ENCODE measurements around the gene OSR1. TPM values are rescaled to one million over a fixed set of nuclear protein-coding genes. Genes with fewer than 3 reads are reported as not detected.

Gene OSR1
- total RNA-seq, 2 experiments from 2014 or later, result not detected

DNA sequence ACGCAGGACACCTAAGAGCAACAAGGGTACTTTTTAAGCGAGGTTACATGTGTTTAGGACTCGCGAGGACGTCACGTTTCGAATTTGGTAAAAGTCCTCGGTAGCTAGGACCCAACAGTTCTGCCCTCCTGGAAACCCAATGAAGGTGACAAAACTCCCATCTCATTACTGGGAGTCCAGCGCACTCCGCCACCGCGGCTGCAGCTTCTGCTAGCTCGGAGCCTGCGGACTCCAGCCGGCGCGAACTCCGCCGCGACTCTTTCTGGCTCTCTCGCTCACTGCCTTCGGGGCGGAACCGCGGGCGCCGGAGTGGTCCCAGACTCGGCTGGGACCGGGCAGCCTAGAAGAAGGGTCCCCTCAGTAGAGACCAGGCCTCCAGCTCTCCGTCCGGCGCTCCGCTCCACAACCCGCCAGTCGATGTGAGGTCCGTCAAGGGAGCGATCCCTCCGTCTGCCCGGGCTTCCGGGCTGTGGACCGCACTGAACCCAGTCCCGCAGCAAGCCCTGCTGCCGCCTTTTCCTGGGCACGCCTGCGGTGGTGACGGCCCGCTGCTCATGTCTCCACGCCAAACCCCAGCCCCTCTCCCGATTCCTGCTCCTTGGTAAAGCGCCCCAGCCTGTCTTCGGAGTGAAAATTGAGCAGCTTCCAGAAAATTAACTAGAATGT lies 3.0 kb upstream of the OSR1 start:
- H3K27ac ChIP-seq (ENCODE audit: low read depth, low read length, poor library complexity, severe bottlenecking), result no peak overlapping the region
- intact Hi-C loops (cut with micrococcal nuclease; ENCODE audit: unreplicated experiment), result loop anchor here (5.0 kb wide), 2 partner anchors 479 to 501 kb away; no protein-coding TSS in a partner anchor
- H3K4me2 ChIP-seq (ENCODE audit: low read length), result no peak overlapping the region
- no peaks in the 10 kb centered on the region for H4K20me1 ChIP-seq (ENCODE audit: insufficient read depth, low read length)
- H3K9me2 ChIP-seq (ENCODE audit: insufficient read depth, low read length), result no peaks in the 10 kb centered on the region
- no peak for DNase-seq (ENCODE audit: low spot score)
- no peak overlapping the region for H3K4me3 ChIP-seq (ENCODE audit: low read depth, low read length, poor library complexity, severe bottlenecking)
- no peak overlapping the region for H2AFZ ChIP-seq (ENCODE audit: low read length)
- ChIA-PET POLR2A (interaction anchor here (0.7 kb wide), 1 partner anchor 233 kb away, joined by 3 read pairs; no protein-coding TSS in a partner anchor), CTCF (ENCODE audit: unreplicated experiment) (no interaction called here)
- BruUV-seq (replicated peaks), result no TSS peak
- TF ChIP-seq CTCF (conservative IDR thresholded peaks at IDR 0.05; ENCODE audit: low read length), result no peak
- no peaks in the 10 kb centered on the region for H3K9me3 ChIP-seq (ENCODE audit: low read length)
- no peaks in the 10 kb centered on the region for H3K79me2 ChIP-seq (ENCODE audit: insufficient read depth, low read depth, low read length)
- no peaks in the 10 kb centered on the region for H3K36me3 ChIP-seq (ENCODE audit: insufficient read depth, low read length)
- H3K4me1 ChIP-seq (ENCODE audit: insufficient read depth, low read length, poor library complexity, severe bottlenecking), result no peaks in the 10 kb centered on the region

DNA sequence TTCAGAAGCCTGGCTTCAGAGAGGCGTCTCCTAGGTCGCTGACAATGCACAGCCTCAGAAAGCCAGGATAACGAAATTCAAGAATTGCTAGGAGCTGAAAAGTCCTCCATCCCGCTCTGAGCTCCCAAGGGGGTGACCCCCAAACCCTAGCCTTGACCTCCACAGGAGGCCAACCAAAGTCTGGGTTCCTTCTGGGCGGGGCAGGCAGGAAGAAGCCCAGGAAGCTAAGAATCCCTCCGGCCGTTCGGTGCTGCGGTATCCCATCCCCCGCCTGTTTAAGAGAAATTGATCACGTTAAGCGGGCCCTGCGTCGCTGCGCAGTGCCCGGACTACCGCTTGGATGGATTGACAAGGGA lies 2.5 kb upstream of the OSR1 start:
- Histone ChIP-seq H3K4me2 (ENCODE audit: low read length) (no peak overlapping the region), H3K79me2 (ENCODE audit: insufficient read depth, low read depth, low read length) (no peaks in the 10 kb centered on the region), H3K9me2 (ENCODE audit: insufficient read depth, low read length) (no peaks in the 10 kb centered on the region), H3K4me1 (ENCODE audit: insufficient read depth, low read length, poor library complexity, severe bottlenecking) (no peaks in the 10 kb centered on the region), H3K4me3 (ENCODE audit: low read depth, low read length, poor library complexity, severe bottlenecking) (no peak overlapping the region), H3K36me3 (ENCODE audit: insufficient read depth, low read length) (no peaks in the 10 kb centered on the region), H3K27ac (ENCODE audit: low read depth, low read length, poor library complexity, severe bottlenecking) (no peak overlapping the region), H3K9me3 (ENCODE audit: low read length) (no peaks in the 10 kb centered on the region), H4K20me1 (ENCODE audit: insufficient read depth, low read length) (no peaks in the 10 kb centered on the region), H2AFZ (ENCODE audit: low read length) (no peak overlapping the region)
- CTCF ChIA-PET (ENCODE audit: unreplicated experiment), result no interaction called here
- DNase-seq (ENCODE audit: low spot score), result no peak
- POLR2A ChIA-PET, result interaction anchor here (0.6 kb wide), 1 partner anchor 1769 kb away, joined by 6 read pairs; no protein-coding TSS in a partner anchor
- intact Hi-C loops (cut with micrococcal nuclease; ENCODE audit: unreplicated experiment), result loop anchor here (5.0 kb wide), 2 partner anchors 479 to 501 kb away; no protein-coding TSS in a partner anchor
- no TSS peak for BruUV-seq (replicated peaks)
- TF ChIP-seq CTCF (conservative IDR thresholded peaks at IDR 0.05; ENCODE audit: low read length), result no peak
- TF ChIP-seq EZH2phosphoT487 (IDR thresholded peaks at IDR 0.05; ENCODE audit: borderline replicate concordance, low read depth, low read length), result no peak

- H3K9me3 ChIP-seq (ENCODE audit: low read length), result no peaks in the 10 kb centered on the region
- no TSS peak for BruUV-seq (replicated peaks)
- H3K79me2 ChIP-seq (ENCODE audit: insufficient read depth, low read depth, low read length), result no peaks in the 10 kb centered on the region
- intact Hi-C loops (cut with micrococcal nuclease; ENCODE audit: unreplicated experiment), result loop anchor here (5.0 kb wide), 2 partner anchors 478 to 502 kb away; no protein-coding TSS in a partner anchor
- H3K4me1 ChIP-seq (ENCODE audit: insufficient read depth, low read length, poor library complexity, severe bottlenecking), result no peaks in the 10 kb centered on the region
- TF ChIP-seq CTCF (conservative IDR thresholded peaks at IDR 0.05; ENCODE audit: low read length) (no peak), EZH2phosphoT487 (IDR thresholded peaks at IDR 0.05; ENCODE audit: borderline replicate concordance, low read depth, low read length) (no peak)
- no peak overlapping the region for H3K27ac ChIP-seq (ENCODE audit: low read depth, low read length, poor library complexity, severe bottlenecking)
- no peaks in the 10 kb centered on the region for H3K36me3 ChIP-seq (ENCODE audit: insufficient read depth, low read length)
- ChIA-PET CTCF (ENCODE audit: unreplicated experiment) (no interaction called here), POLR2A (interaction anchor here (0.6 kb wide), 2 partner anchors 871 to 1768 kb away, joined by 4 to 6 read pairs; no protein-coding TSS in a partner anchor)
- no peaks in the 10 kb centered on the region for H4K20me1 ChIP-seq (ENCODE audit: insufficient read depth, low read length)
- no peak for DNase-seq (ENCODE audit: low spot score)
- H3K4me3 ChIP-seq (ENCODE audit: low read depth, low read length, poor library complexity, severe bottlenecking), result no peak overlapping the region
- no peak overlapping the region for H2AFZ ChIP-seq (ENCODE audit: low read length)
- no peaks in the 10 kb centered on the region for H3K9me2 ChIP-seq (ENCODE audit: insufficient read depth, low read length)
- no peak overlapping the region for H3K4me2 ChIP-seq (ENCODE audit: low read length)
Observed at GRCh38 chr2:19360266-19360965, 2.0 kb upstream of the OSR1 start.
